GM19193 (cell line): Measurements from ENCODE around the gene CLCF1.

Source experiments
- POLR2A ChIP-seq: IDR thresholded peaks from 4 replicates; pipeline ENCODE4 v1.6.1; 2011; ENCODE audit not compliant: insufficient read depth, insufficient read length; ENCODE audit errors: extremely low read depth

The CLCF1 gene

GRCh38 chr11:67372993-67373647 lies at the start of gene CLCF1:
CLCF1 (minus strand) TSS chr11:67373598; CDS start chr11:67373539, 59 bp downstream.
- peak; percentile 37 for TF ChIP-seq POLR2A

GRCh38 chr11:67422891-67423290 lies 49.5 kb upstream of the CLCF1 start:
- no peak for TF ChIP-seq POLR2A

GRCh38 chr11:67421430-67422031 lies 48.1 kb upstream of the CLCF1 start:
- TF ChIP-seq POLR2A = no peak

- no peak for TF ChIP-seq POLR2A
Measured at GRCh38 chr11:67420646-67421429, 47.4 kb upstream of the CLCF1 start.

- no peak for TF ChIP-seq POLR2A
Measured at GRCh38 chr11:67420147-67420645, 46.8 kb upstream of the CLCF1 start.

GRCh38 chr11:67419325-67420049 lies 46.1 kb upstream of the CLCF1 start:
- TF ChIP-seq POLR2A = no peak

GRCh38 chr11:67418476-67419281 lies 45.3 kb upstream of the CLCF1 start:
- no peak for TF ChIP-seq POLR2A

- TF ChIP-seq POLR2A = no peak
Measured at GRCh38 chr11:67417425-67417824, 44.0 kb upstream of the CLCF1 start.

- no peak for TF ChIP-seq POLR2A
Measured at GRCh38 chr11:67416416-67417335, 43.3 kb upstream of the CLCF1 start.

GRCh38 chr11:67415501-67416304 lies 42.3 kb upstream of the CLCF1 start, which contains the start of gene CARNS1:
CARNS1 (plus strand) TSS chr11:67415678; CDS start chr11:67416200, 522 bp downstream.
- no peak for TF ChIP-seq POLR2A

- TF ChIP-seq POLR2A = no peak
Measured at GRCh38 chr11:67413266-67413849, 40.0 kb upstream of the CLCF1 start.

GRCh38 chr11:67412495-67413179 lies 39.2 kb upstream of the CLCF1 start:
- TF ChIP-seq POLR2A = no peak

- TF ChIP-seq POLR2A = no peak
Measured at GRCh38 chr11:67411785-67412152, 38.4 kb upstream of the CLCF1 start.
